HG02885 (cell line): Measurements from ENCODE around the gene GNG13.
A peak's percentile ranks its signal among the peaks of the same experiment; 100 is the strongest.

Source experiments
- ATAC-seq: cut with Tn5 transposase; IDR thresholded peaks from one replicate; pipeline ENCODE4 v1.9.1; 2021; ENCODE audit warnings: mild to moderate bottlenecking; ENCODE audit not compliant: unreplicated experiment, poor library complexity

GNG13 gene

GRCh38 chr16:815861-816260 lies 15.3 kb upstream of the GNG13 start:
- no peak for ATAC-seq

GRCh38 chr16:814974-815373 lies 14.4 kb upstream of the GNG13 start:
- ATAC-seq, result no peak

DNA sequence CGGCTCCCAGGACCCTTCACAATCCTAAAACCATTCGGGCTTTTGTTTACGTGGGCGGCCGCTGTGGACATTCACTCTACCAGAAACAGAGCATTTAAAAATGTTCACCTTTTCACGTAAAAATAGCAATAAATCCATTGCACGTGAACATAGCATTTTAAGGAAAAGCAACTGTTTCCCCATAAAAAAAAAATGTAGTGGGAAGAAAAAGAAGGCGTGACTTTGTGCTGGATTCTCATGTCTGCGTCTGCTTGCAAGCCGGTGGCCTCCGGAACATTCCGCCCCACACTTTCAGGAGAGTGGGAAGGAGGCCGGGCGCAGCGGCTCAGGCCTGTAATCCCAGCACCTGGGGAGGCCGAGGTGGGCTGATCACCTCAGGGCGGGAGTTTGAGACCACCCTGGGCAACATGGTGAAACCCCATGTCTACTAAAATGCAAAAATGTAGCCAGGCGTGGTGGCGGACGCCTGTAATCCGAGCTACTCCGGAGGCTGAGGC lies 13.4 kb upstream of the GNG13 start:
- ATAC-seq, result no peak

DNA sequence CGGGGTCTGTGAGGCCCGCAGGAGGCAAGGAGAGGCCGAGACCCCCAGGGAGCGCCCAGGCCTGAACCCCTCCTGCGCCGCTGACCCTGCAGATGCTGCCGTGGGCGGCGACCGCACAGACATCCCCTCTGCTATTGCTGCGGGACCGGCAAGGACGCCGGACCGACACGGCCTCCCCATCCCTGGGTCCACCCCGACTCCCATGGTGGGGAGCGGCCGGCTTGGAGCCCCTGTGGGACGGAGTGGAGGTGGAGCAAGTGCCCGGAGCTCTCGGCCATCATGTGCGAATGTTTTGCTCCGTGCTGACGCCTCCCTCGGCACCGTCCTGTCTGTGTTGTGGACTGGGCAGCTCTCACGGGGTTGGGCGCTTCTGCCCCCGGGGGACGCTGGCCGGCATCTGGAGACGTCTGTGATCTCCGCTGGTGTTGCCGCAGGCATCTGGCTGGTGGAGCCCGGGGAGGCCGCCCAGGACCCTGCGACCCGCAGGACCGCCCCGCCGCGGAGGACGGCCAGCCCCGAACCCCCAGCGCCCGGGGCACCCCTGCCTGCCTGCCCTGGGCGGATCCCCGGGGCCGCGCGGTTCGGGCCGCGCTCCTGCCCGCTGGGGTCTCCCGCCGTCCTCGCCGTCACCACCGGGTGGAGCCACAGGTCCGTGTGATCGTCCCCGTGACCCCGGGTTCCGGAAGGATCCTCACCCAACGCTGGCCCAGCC lies 12.8 kb upstream of the GNG13 start:
- ATAC-seq, result no peak

DNA sequence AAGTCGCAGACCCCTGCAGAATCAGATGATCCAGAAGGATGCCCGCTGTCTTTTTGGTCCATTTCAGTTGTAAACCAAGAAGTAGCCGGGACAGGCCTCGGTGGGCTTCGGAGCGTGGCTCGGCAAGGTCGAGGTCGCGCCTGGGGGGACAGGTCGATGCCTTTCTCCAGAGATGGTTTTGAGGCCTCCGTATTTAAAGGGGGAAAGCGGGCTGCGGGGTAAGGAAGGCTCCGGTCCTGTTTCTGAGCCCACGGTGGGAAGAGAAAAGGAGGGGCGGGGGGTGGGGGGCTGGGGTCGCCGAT lies 7.5 kb upstream of the GNG13 start:
- no peak for ATAC-seq

- peak; percentile 91 for ATAC-seq
Observed at GRCh38 chr16:807347-808084, 7.0 kb upstream of the GNG13 start.

- no peak for ATAC-seq
Observed at GRCh38 chr16:805474-805873, 4.9 kb upstream of the GNG13 start.

GRCh38 chr16:804193-805048 lies 3.9 kb upstream of the GNG13 start:
- no peak for ATAC-seq

DNA sequence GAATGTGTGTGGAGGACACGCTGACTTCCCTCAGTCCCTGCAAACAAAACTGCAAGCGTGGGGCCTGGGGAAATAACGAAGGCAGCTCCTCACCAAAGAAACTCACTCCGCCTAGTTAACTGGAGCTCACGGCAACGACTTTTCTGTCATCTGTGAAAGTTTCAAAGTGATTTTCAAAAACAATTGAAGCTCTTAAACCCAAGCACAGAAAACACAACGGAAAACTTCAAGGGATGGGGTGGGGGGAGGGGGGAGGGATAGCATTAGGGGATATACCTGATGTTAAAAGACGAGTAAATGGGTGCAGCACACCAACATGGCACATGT lies 3.2 kb upstream of the GNG13 start:
- ATAC-seq, result no peak

- ATAC-seq, result no peak
Observed at GRCh38 chr16:802914-803753, 2.6 kb upstream of the GNG13 start.

DNA sequence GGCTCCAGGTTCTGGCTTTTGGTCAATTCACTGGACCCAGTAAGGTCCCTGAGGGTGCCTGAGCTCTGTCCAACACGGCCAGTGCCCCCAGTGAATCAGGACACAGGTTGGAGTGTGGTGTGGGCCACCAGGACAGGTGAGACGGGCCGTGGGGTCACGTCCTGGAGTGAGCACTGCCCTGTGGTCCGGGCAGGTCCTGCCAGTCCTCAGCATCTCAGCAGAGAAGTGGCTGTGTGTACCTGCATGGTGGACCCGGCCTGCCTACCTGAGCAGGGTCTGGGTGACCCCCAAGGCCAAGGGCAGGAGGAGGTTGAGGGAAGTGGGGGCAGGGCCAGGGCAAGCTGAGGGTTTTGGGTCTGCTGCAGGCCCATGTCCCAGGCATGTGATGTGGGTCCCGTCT lies 1.9 kb upstream of the GNG13 start:
- ATAC-seq, result no peak

DNA sequence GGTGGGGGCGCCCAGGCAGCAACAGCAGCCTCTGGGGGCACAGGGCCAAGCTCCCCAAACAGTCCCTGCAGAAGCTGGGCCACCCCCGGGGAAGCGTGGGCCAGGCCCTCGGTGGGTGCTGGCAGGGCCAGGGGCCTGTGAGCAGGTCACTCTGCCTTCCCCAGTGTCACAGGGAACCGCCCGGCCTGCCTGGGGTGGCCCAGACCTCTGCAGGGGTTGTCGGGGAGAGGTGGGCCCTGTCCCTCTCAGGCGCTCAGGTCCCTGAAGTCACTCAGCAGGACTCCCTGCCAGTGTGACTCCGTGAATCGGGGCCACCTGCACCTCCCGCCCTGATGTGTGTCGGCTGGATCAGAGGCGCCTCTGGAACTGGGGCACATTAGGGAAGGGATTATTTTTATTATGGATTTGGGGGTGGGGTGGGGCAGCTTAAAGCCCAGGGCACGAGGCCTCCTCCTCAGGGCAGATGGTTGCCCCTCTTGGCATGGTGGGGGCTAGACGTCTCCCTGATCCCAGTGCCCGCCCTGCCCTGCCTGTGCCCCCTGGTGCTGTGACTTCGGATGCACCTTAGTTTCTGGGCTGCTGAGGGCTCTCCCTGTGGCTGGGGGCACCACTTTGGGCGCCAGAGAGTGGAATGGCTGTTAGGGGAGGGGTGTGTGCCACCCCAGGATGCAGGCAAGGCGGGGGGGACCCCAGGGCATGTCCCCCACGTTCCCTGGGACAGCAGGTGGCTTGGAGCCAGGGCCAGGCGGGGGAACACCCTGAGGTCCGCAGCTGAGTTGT lies 1.2 kb upstream of the GNG13 start:
- no peak for ATAC-seq

DNA sequence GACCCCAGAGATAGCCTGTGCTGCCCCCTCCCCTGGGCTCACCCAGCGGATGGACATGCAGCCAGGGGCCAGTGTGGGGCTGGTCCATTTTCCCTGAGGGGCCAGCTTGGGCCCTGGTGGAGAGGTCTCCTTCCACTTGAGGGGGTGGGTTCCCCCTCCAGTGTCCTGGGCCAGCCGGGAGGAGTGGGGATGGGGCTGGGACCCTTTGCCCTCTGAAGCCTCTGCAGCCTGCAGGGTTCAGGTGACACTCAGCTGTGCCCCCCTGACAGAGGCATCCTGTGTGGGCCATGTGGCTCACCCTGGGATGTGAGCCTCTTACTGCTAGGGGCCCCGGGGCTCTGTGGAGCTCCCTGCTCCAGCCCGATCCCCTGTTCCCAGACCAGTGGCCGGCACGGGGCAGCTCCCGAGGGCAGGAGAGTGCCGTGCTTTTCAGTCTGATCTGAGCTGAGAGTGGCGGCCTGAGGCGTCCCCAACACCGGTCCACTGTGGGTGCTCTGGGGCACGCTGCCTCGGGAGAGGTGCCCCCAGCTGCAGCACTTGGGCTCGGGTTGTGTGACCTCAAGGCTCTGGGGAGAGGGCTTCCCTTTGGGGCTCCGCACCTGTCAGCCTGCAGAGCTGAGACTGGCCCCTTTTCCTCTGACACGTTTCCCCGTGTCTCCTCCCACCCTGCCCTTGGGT lies 439 bp upstream of the GNG13 start:
- no peak for ATAC-seq

- no peak for ATAC-seq
Observed at GRCh38 chr16:799111-799947, 1.2 kb downstream of the GNG13 start.

DNA sequence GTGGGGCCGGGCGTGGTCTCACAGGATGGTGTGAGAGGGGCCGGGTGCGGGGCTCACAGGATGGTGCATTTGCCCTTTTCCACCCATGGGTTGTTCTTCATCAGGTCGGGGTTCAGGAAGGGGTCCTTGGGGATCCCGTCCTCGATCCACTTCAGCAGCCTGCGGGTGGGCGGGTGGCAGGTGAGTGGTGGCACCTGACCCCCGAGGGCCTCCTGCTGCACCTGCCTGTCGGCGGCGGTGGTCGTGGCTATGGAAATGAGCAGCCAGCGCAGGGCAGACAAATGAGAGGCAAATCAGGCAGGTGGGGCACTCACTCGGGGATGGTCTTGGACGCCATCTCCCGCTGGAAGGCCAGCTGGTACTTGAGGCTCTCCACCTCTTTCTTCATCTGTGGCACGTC lies 1.9 kb downstream of the GNG13 start:
- no peak for ATAC-seq

DNA sequence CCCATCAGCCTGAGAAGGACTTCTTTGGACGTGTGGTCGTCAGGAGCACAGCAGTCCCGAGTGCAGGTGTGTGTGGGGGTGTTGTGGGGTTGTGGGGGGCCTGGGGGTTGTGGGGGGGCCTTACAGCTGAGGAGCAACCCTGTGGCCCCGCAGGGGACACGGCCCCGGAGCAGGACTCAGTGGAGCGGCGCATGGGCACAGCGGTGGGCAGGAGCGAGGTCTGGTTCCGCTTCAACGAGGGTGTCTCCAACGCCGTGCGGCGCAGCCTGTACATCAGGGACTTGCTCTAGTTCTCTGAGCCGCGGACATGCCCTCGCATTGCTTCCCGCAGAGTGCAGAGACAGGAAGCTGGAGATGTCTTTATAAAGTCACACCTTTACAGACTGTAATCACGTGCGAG lies 2.8 kb downstream of the GNG13 start:
- no peak for ATAC-seq

DNA sequence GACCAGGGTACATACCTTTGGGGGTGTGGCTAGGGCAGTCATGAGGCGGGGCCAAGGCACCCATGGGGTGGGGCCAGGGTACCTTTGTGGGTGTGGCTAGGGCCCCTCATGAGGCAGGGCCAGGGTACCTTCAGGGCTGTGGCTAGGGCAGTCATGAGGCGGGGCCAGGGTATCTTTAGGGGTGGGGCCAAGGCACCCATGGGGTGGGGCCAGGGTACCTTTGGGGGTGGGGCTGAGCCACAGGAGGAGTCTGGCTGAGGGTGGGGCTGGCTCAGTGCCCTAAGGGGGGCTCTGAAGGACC lies 3.5 kb downstream of the GNG13 start:
- no peak for ATAC-seq

GRCh38 chr16:796296-797119 lies 4.0 kb downstream of the GNG13 start:
- no peak for ATAC-seq
